ENCODE data around the gene CLNK. TPM values are rescaled to one million over a fixed set of nuclear protein-coding genes. Genes with fewer than 3 reads are reported as not detected.

CLNK gene
- total and polyA plus RNA-seq, 4 donors, result under 0.01 to 0.01 (median under 0.01) TPM; not detected in 1

GRCh38 chr4:10613926-10614478 lies 70.6 kb downstream of the CLNK start:
- Histone ChIP-seq H3K9me3 (ENCODE audit: control insufficient read depth in 4 of 4, low read length in 3 of 4) (no peaks in the 10 kb centered on the region), H3K4me1 (ENCODE audit: control insufficient read depth in 4 of 4, insufficient read depth in 4 of 4, low read length in 3 of 4) (no peaks in the 10 kb centered on the region), H3K9ac (ENCODE audit: low read depth in 1 of 2, low read length in 2 of 2) (no peak overlapping the region), H3K36me3 (ENCODE audit: control insufficient read depth in 4 of 4, insufficient read depth in 3 of 4, low read depth in 1 of 4, low read length in 3 of 4) (no peaks in the 10 kb centered on the region), H3K27ac (ENCODE audit: low read depth in 1 of 2, low read length in 2 of 2) (no peak overlapping the region), H3K27me3 (ENCODE audit: control insufficient read depth in 4 of 4, insufficient read depth in 4 of 4, low read length in 3 of 4) (no peaks in the 10 kb centered on the region), H3K4me3 (ENCODE audit: low read depth in 1 of 3, low read length in 3 of 3) (no peak overlapping the region)
- DNase-seq (ENCODE audit: low spot score), result no peak
- TF ChIP-seq HNF4A (conservative IDR thresholded peaks at IDR 0.05) (no peak), GABPA (IDR thresholded peaks at IDR 0.05 in 1 of 2, conservative IDR thresholded peaks at IDR 0.05 in 1 of 2) (no peak), TAF1 (conservative IDR thresholded peaks at IDR 0.05) (no peak), HNF4G (IDR thresholded peaks at IDR 0.05) (no peak), ATF3 (IDR thresholded peaks at IDR 0.05) (no peak), SP1 (IDR thresholded peaks at IDR 0.05) (no peak), EGR1 (IDR thresholded peaks at IDR 0.05; ENCODE audit: low read depth in 2 of 2) (no peak), RAD21 (IDR thresholded peaks at IDR 0.05) (no peak), CTCF (IDR thresholded peaks at IDR 0.05; ENCODE audit: low read depth, low read length, missing input control) (no peak), MAX (IDR thresholded peaks at IDR 0.05) (no peak), FOXA1 (IDR thresholded peaks at IDR 0.05) (no peak), RXRA (IDR thresholded peaks at IDR 0.05) (no peak), FOXA2 (IDR thresholded peaks at IDR 0.05) (no peak), REST (IDR thresholded peaks at IDR 0.05) (no peak), JUND (IDR thresholded peaks at IDR 0.05) (no peak), NR2F2 (IDR thresholded peaks at IDR 0.05) (no peak), YY1 (IDR thresholded peaks at IDR 0.05) (no peak)
- TF ChIP-seq, protein P1, sequence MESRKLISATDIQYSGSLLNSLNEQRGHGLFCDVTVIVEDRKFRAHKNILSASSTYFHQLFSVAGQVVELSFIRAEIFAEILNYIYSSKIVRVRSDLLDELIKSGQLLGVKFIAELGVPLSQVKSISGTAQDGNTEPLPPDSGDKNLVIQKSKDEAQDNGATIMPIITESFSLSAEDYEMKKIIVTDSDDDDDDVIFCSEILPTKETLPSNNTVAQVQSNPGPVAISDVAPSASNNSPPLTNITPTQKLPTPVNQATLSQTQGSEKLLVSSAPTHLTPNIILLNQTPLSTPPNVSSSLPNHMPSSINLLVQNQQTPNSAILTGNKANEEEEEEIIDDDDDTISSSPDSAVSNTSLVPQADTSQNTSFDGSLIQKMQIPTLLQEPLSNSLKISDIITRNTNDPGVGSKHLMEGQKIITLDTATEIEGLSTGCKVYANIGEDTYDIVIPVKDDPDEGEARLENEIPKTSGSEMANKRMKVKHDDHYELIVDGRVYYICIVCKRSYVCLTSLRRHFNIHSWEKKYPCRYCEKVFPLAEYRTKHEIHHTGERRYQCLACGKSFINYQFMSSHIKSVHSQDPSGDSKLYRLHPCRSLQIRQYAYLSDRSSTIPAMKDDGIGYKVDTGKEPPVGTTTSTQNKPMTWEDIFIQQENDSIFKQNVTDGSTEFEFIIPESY (IDR thresholded peaks at IDR 0.05), result no peak
- WGBS, result 72% methylated on average over 5 of the region's 5 CpGs
